Measurements from ENCODE around the gene SPDYE3.
A peak's percentile ranks its signal among the peaks of the same experiment; 100 is the strongest.
"Not testable (repeated sequence)": the region's sequence is repeated elsewhere in the genome, so short reads cannot be mapped to it uniquely, and the experiment has no call there.

Gene SPDYE3

GRCh38 chr7:100352984-100353684 lies 45.6 kb downstream of the SPDYE3 start:
- DNase-seq: no peak

- DNase-seq: no peak
Measured at GRCh38 chr7:100353685-100354330, 46.3 kb downstream of the SPDYE3 start.

GRCh38 chr7:100356416-100357068 lies 49.0 kb downstream of the SPDYE3 start:
- no peak for DNase-seq

DNA sequence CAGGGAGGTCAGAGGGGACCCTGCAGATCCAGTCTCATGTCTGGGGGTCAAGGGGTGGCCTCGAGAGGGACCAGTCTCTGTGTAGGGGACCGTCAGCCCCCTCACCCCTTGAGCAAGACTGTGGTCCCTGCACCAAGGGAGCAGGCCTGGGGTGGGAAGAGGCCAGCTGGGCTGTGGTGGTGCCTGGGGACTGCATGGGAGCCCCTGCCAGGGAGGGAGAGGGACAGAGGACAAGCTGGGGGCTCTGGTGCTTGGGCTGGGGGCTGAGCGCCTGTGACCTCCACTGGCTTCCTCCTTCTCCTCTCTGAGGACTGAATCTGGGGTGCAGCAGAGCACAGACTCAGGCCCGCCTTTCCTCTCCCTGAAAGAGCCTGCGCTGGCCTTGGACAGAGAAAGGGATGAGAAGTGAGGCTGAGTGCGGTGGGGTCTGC lies 49.6 kb downstream of the SPDYE3 start:
- DNase-seq: no peak

DNA sequence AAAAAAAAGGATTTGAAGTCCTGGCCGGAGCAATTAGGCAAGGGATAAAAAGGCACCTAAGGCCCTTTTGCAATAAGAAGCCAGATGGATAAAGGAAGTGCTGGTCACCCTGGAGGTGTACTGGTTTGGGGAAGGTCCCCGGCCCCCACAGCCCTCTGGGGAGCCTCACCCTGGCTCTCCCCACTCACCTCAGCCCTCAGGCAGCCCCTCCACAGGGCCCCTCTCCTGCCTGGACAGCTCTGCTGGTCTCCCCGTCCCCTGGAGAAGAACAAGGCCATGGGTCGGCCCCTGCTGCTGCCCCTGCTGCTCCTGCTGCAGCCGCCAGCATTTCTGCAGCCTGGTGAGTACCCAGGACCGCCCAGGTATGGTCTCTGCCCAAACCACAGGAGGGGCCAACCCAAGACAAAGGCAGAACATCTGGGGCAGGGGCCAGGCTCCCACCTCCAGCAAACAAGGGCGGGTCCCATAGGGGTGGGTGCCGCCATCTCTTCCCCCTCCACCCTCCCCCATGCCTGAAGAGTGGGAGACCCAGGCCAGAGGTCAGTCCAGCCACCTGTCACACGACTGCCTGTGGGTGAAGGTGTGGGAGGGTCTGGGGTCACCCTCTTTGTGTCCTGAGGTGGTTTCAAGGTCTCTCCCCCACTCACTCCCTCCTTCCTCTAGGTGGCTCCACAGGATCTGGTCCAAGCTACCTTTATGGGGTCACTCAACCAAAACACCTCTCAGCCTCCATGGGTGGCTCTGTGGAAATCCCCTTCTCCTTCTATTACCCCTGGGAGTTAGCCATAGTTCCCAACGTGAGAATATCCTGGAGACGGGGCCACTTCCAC lies 50.7 kb downstream of the SPDYE3 start, which contains the start of gene PILRB:
Gene PILRB (plus strand): TSS at position 91 of the 830 bp plus-strand sequence. CDS start 186 bp downstream, at position 277.
- no peak for DNase-seq

DNA sequence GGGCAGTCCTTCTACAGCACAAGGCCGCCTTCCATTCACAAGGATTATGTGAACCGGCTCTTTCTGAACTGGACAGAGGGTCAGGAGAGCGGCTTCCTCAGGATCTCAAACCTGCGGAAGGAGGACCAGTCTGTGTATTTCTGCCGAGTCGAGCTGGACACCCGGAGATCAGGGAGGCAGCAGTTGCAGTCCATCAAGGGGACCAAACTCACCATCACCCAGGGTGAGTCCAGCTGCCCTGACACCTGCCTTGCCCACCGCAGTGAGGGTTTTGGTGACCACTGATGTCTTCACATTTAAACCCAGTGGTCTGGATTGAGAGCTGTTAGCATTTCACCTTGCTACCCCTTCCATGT lies 51.3 kb downstream of the SPDYE3 start:
- DNase-seq: no peak

DNA sequence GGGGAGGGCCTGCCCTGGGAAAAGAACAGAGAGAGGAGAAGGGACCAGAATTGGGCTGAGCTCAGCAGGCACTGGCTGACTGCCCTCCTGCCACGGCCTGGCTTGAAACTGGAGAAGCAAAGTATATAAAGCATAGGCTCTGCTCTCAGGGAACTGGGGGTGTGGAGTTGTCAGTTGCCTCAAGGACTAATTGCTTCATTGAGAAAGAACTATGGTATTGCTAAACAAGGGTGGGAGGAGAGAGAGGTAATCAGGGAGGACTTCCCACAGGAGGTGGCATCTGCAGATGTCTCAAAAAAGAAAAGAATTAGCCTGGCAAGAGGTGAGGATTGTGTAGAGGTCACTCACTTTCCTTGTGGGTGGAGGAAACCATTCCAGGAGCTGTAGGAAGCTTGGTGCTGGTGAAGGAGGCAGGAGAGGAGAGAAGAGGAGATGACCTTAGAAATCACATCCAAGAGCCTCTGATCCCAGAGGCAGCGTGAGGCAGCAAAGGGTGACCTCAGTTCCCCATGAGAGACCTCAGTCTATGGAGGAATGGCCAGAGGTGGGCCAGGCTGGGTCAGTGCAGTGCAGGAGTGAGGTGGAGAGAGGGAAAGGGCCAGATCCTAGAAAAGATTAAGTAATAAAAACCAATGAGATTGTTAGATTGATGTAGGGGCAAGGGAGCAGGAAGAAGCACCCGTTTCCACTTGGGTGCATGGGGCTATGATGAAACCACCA lies 52.8 kb downstream of the SPDYE3 start:
- no peak for DNase-seq

DNA sequence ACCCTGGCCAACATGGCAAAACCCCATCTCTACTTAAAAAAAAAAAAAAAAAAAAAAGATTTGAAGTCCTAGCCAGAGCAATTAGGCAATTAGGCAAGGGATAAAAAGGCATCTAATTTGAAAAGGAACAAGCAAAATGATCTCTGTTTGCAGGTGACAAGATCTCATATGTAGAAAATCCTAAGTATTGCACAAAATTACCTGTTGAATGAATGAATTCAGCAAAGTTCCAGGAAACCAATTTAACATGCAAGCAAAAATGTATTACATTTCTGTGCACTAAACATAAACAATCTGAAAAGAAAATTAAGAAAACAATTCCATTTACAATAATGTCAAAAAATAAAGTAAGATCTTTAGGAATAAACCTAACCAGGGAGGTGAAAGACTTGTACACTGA lies 55.6 kb downstream of the SPDYE3 start:
- no peak for DNase-seq

DNA sequence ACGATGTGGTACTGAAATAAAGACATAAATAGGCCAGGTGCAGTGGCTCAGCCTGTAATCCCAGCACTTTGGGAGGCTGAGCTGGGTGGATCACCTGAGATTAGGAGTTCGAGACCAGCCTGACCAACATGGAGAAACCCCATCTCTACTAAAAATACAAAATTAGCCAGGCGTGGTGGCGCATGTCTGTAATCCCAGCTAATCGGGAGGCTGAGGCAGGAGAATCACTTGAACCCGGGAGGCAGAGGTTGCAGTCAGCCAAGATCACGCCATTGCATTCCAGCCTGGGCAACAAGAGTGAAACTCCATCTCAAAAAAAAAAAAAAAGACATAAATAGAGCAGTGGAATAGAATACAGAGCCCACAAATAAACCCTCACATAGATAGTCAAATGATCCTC lies 56.3 kb downstream of the SPDYE3 start:
- not testable (repeated sequence) for DNase-seq

DNA sequence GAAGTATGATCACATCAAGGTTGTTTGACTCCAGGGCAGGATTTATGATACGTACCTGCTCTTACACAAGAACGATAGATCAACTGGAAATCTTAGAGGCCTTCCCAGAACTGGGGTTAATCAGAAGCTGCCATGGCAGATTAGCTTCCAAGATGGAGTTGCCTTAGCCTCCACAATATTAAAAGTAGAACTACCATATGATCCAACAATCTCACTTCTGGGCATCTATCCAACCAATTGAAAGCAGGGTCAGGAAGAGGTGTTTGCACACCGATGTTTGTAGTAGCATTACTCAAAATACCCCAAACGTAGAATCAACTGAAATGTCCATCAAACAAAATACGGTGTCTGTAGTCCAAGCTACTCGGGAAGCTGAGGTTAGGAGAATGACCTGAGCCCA lies 57.0 kb downstream of the SPDYE3 start:
- no peak for DNase-seq

DNA sequence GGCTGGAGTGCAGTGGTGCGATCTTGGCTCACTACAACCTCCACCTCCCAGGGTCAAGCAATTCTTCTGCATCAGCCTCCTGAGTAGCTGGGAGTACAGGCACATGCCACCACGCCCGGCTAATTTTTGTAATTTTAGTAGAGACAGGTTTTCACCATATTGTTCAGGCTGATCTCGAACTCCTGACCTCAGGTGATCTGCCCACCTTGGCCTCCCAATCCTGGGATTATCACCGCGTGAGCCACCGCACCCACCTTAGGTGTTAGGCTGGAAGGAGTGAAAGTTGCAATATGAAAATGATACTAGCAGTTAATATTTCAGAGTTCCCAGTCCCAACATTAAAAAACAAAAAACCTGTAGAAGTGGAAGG lies 58.5 kb downstream of the SPDYE3 start:
- DNase-seq: not testable (repeated sequence)

GRCh38 chr7:100366411-100367250 lies 59.1 kb downstream of the SPDYE3 start:
- DNase-seq: no peak

- no peak for DNase-seq
Measured at GRCh38 chr7:100367251-100367620, 59.7 kb downstream of the SPDYE3 start.

- DNase-seq: no peak
Measured at GRCh38 chr7:100367676-100368613, 60.4 kb downstream of the SPDYE3 start.

DNA sequence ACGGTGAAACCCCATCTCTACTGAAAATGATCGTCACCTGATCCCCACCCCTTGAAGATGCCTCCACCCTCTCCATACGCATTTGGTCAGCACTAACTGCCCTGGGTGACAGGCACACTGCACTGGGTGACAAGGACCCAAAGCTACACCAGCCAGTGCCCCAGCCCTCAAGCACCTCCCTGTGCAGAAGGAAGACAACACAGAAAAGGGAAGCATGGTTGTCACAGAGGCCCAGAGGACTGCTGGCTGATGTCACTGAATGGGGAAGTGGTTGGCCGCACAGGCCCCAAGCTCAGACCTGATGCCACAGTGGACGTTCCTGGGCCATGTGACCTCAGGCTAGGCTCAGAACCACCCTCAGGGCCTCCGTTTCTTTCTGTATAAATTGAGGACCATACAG lies 61.6 kb downstream of the SPDYE3 start:
- peak; percentile 79 for DNase-seq

- DNase-seq: no peak
Measured at GRCh38 chr7:100370303-100370702, 62.8 kb downstream of the SPDYE3 start.

- DNase-seq: no peak
Measured at GRCh38 chr7:100370746-100371145, 63.2 kb downstream of the SPDYE3 start.

DNA sequence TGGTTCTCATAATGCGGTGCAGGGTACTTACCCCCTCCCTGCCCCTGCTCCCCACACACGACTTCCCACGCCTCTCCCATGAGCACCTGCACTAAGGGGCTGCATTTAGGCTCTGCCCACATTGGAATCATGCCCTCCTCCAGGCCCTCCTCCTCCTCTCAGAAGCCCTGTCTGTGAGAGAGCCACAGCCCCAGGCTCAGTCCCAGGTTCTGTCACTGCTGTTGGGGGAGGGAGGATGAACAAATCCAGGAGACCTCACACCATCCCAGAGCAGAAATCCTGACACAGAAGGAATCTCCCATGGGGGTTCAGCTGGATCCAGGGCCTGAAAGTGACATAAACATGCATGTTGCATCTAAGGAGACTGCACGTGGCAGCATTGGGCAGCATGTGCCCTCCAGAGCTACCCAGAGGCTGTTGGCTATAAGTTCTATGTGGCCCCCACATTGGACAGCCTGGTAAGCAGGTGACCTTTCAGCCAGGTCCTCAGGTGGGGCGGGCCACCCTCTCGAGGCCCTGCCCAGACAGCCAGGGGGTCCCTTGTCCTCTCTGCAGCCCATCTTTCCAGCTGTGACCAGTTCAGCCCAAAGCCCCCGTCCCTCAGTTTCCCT lies 64.2 kb downstream of the SPDYE3 start:
- DNase-seq: no peak
